Forelimb muscle (tissue), 1 donor: ENCODE results near the gene FAM53B. TPM values are rescaled to one million over a fixed set of nuclear protein-coding genes. Genes with fewer than 3 reads are reported as not detected.

Experiments used
- DNase-seq: peaks from one replicate; pipeline ENCODE4 v3.0.0-alpha.2; 2013; ENCODE audit warnings: low read depth
- polyA plus RNA-seq: library from polyadenylated mRNA; unstranded; fragments of 120-200 nt; gene quantifications from one replicate; pipeline ENCODE4 v1.2.1, GENCODE V29; 2013; ENCODE audit not compliant: insufficient read length

FAM53B gene
- polyA plus RNA-seq, 1 donor = 27.6 TPM

- DNase-seq = no peak
These were observed 15.9 kb downstream of the FAM53B start for GRCh38 chr10:124728071-124728829.

- no peak for DNase-seq
These were observed 16.7 kb downstream of the FAM53B start for GRCh38 chr10:124727361-124727960.

GRCh38 chr10:124725791-124726190, 18.4 kb downstream of the FAM53B start:
- DNase-seq = no peak

- no peak for DNase-seq
These were observed 19.0 kb downstream of the FAM53B start for GRCh38 chr10:124725171-124725631.

- no peak for DNase-seq
These were observed 19.7 kb downstream of the FAM53B start for GRCh38 chr10:124724279-124725027.

GRCh38 chr10:124723826-124724225, 20.4 kb downstream of the FAM53B start:
- DNase-seq = no peak

GRCh38 chr10:124722798-124723783, 21.1 kb downstream of the FAM53B start:
- DNase-seq = no peak

GRCh38 chr10:124721330-124722045, 22.7 kb downstream of the FAM53B start:
- DNase-seq = no peak

- DNase-seq = peak; percentile 86
These were observed 24.8 kb downstream of the FAM53B start for GRCh38 chr10:124719213-124719851.

- no peak for DNase-seq
These were observed 26.1 kb downstream of the FAM53B start for GRCh38 chr10:124717911-124718741.

- DNase-seq = no peak
These were observed 27.0 kb downstream of the FAM53B start for GRCh38 chr10:124717041-124717757.

- no peak for DNase-seq
These were observed 27.8 kb downstream of the FAM53B start for GRCh38 chr10:124716369-124716768.

GRCh38 chr10:124715439-124715838, 28.7 kb downstream of the FAM53B start:
- DNase-seq = no peak

- DNase-seq = no peak
These were observed 30.4 kb downstream of the FAM53B start for GRCh38 chr10:124713679-124714255.

- DNase-seq = no peak
These were observed 31.3 kb downstream of the FAM53B start for GRCh38 chr10:124712704-124713407.

GRCh38 chr10:124711145-124711544, 33.0 kb downstream of the FAM53B start:
- no peak for DNase-seq

- no peak for DNase-seq
These were observed 33.8 kb downstream of the FAM53B start for GRCh38 chr10:124710266-124710881.
